Hepatic stellate cell (primary cell): Measurements from ENCODE around the gene PTPN6.

ENCODE experiments used
- DNase-seq: peaks from one replicate; pipeline ENCODE4 v3.0.0; 2011; ENCODE audit warnings: low spot score

PTPN6 gene

DNA sequence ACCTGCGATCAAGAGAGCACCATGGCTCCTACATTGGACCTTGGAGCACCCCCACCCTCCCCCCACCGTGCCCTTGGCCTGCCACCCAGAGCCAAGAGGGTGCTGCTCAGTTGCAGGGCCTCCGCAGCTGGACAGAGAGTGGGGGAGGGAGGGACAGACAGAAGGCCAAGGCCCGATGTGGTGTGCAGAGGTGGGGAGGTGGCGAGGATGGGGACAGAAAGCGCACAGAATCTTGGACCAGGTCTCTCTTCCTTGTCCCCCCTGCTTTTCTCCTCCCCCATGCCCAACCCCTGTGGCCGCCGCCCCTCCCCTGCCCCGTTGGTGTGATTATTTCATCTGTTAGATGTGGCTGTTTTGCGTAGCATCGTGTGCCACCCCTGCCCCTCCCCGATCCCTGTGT lies 9.4 kb upstream of the PTPN6 start:
- DNase-seq: no peak

- no peak for DNase-seq
Observed at GRCh38 chr12:6942331-6942665, 8.9 kb upstream of the PTPN6 start.

GRCh38 chr12:6943389-6943721 lies 7.8 kb upstream of the PTPN6 start:
- peak; percentile 98 for DNase-seq

- DNase-seq: peak; percentile 85
Observed at GRCh38 chr12:6943722-6944380, 7.3 kb upstream of the PTPN6 start, which contains the start of the genes C12orf57 and RNU7-1. Gene C12orf57, plus strand, starts transcription at chr12:6944022. Its CDS starts 100 bp downstream, at chr12:6944122. Gene RNU7-1, plus strand, starts transcription at chr12:6943816.

GRCh38 chr12:6944381-6945186 lies 6.6 kb upstream of the PTPN6 start:
- DNase-seq: peak; percentile 93

- DNase-seq: no peak
Observed at GRCh38 chr12:6945613-6946012, 5.5 kb upstream of the PTPN6 start.

- DNase-seq: no peak
Observed at GRCh38 chr12:6946033-6946919, 4.9 kb upstream of the PTPN6 start.

GRCh38 chr12:6946920-6947374 lies 4.2 kb upstream of the PTPN6 start:
- no peak for DNase-seq

- no peak for DNase-seq
Observed at GRCh38 chr12:6947615-6948014, 3.5 kb upstream of the PTPN6 start.

GRCh38 chr12:6948873-6949594 lies 2.1 kb upstream of the PTPN6 start:
- DNase-seq: no peak

- DNase-seq: no peak
Observed at GRCh38 chr12:6950401-6950801, 755 bp upstream of the PTPN6 start.

DNA sequence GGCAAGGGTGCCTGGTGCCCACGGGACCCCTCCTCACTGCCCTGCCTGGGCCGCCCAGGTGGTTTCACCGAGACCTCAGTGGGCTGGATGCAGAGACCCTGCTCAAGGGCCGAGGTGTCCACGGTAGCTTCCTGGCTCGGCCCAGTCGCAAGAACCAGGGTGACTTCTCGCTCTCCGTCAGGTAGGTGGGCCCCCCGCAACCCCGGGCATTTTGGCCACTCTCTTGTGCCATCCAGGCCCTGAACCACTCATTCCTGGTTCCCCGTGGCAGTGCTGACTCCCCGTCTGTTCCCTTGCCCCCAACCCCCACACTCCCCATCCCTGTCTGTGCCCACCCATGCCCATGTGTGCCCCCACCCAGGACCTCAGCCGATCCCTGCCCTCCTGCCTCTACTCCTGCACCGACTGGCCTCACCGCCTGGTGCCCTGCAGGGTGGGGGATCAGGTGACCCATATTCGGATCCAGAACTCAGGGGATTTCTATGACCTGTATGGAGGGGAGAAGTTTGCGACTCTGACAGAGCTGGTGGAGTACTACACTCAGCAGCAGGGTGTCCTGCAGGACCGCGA lies 480 bp downstream of the PTPN6 start:
- no peak for DNase-seq

DNA sequence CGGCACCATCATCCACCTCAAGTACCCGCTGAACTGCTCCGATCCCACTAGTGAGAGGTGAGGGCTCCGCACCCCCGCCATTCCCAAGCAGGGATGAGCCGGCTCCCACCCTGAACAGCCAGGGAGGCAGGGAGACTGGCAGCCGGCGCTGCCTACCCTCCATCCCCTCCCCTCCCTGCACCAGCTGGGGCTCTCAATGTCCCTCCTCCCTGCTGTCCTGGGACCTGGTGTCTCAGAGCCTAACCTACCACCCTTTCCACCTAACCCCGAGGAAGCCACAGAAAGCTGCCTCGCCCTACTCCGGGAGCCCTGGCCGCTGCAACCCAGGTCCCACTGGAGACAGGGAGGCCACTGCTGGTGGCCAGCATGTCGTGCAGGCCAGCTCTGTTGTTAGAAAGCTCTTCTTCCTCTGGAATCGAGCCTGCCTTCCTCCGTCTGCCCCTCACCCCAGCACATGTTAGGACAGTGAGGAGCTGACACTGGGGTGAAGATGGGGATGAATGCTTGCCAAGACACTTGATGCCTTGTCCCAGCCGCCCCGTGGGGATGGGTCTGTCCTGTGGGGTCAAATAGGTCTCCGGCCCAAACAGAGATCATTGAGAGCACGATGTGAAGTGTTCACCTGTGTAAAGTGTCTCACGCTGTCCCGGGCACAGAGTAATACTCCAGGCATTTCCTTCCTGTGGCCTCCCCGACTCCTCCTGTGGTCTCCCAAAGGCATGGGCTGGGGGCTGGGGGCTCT lies 1.1 kb downstream of the PTPN6 start:
- no peak for DNase-seq

- no peak for DNase-seq
Observed at GRCh38 chr12:6952863-6953441, 1.8 kb downstream of the PTPN6 start.

DNA sequence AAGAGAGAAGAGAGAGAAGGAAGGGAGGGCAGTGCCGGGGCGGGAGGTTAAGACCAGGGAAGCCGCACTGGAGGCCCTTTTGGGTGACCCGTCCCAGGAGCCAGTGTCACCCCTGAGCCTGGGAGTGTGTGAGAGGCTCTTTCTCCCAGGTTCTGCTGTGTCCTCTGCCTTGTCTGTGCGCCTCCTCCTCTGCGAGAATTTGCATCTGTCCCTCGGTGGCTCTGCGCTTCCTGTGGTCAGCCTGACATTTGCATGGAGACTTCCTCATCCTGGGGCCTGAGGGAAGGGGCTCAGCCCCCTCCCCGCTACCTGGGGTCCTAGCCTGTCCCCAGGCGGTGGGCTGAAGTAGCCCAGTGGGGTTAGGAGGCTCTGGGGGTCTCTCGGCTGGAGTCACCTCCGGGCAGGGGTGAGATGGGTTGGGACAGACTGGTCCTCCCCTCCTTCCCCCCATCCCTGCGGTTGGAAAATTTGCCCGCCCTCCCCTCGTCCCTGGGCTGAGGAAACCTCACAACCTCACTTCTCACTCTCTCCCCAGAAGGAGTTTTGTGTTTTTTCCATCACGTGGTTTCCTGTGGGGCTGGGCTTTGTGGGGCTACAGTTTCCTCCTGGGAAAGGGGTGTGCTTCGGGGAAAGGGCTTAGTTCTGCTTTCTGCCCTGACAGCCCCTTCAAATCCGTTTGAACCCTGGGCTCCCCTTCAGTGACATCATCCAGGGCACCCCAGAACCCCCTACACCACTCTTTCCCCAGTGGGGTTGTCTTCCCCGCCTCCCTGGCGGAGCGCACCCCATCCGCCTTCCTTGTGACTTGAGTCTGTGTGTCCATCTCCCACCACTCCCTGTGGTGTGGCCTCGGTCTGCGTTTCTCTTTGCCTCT lies 2.5 kb downstream of the PTPN6 start:
- DNase-seq: no peak

- no peak for DNase-seq
Observed at GRCh38 chr12:6954316-6955107, 3.4 kb downstream of the PTPN6 start.

DNA sequence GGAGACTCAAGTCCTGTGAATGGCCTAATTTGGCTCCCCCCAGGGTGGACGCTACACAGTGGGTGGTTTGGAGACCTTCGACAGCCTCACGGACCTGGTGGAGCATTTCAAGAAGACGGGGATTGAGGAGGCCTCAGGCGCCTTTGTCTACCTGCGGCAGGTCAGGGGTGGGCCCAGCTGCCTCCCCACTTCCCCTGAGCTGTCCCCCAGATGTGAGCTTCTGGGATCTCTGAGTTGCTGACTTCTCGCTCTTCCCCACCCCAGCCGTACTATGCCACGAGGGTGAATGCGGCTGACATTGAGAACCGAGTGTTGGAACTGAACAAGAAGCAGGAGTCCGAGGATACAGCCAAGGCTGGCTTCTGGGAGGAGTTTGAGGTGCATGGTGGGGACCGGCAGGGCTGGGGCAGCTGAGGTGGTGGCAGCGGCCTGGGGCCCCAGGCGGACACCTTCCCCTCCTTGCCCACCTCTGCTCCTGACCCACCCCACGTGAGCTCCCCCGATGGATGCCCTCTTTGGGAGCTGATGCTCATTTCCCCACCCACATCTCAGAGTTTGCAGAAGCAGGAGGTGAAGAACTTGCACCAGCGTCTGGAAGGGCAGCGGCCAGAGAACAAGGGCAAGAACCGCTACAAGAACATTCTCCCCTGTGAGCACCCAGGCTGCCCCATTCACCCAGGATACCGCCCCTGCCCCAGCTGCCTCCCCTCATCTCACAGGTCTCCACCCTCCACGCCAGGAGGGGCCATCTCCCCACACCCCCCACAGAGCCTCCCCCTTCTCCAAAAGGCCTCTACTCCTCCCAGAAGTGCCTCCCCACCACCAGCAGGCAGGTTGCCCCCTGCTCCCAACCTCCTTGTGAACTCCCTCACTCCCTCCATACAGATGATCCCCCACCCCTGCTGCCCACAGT lies 4.2 kb downstream of the PTPN6 start:
- no peak for DNase-seq
